ENCODE results near the gene TMEM141. TPM values are rescaled to one million over a fixed set of nuclear protein-coding genes. Genes with fewer than 3 reads are reported as not detected.

TMEM141 gene
- total RNA-seq, 1 experiment from 2014 or later = 64.1 TPM

- Mint-ChIP-seq H3K36me3 (ENCODE audit: insufficient read depth, unreplicated experiment) (no peaks in the 10 kb centered on the region), H3K9me3 (ENCODE audit: low read depth, unreplicated experiment) (no peaks in the 10 kb centered on the region), H3K27me3 (ENCODE audit: unreplicated experiment) (peaks cover 43% of the 10 kb centered on the region), H3K27ac (ENCODE audit: unreplicated experiment) (no peak overlapping the region), H3K4me3 (ENCODE audit: low read depth, unreplicated experiment) (no peak overlapping the region), H3K4me1 (ENCODE audit: low read depth, unreplicated experiment) (peaks cover 16% of the 10 kb centered on the region)
- intact Hi-C loops (cut with micrococcal nuclease; ENCODE audit: unreplicated experiment) = no loop called here
- CTCF ChIA-PET = interaction anchor here (0.6 kb wide), 2 partner anchors 14 to 39 kb away, joined by 3 to 4 read pairs; no protein-coding TSS in a partner anchor
- DNase-seq = no peak
- no peak for TF ChIP-seq CTCF (IDR thresholded peaks at IDR 0.05; ENCODE audit: unreplicated experiment)
- no TSS peak for BruUV-seq (replicated peaks)
Observed at GRCh38 chr9:136775191-136775590, 16.0 kb upstream of the TMEM141 start.

GRCh38 chr9:136776947-136777346 is 14.2 kb upstream of the TMEM141 start:
- Mint-ChIP-seq H3K27ac (ENCODE audit: unreplicated experiment) (no peak overlapping the region), H3K27me3 (ENCODE audit: unreplicated experiment) (peaks cover 57% of the 10 kb centered on the region), H3K4me3 (ENCODE audit: low read depth, unreplicated experiment) (peak overlapping the region; percentile 6), H3K4me1 (ENCODE audit: low read depth, unreplicated experiment) (peaks cover 16% of the 10 kb centered on the region), H3K36me3 (ENCODE audit: insufficient read depth, unreplicated experiment) (no peaks in the 10 kb centered on the region), H3K9me3 (ENCODE audit: low read depth, unreplicated experiment) (no peaks in the 10 kb centered on the region)
- no TSS peak for BruUV-seq (replicated peaks)
- no peak for DNase-seq
- no peak for TF ChIP-seq CTCF (IDR thresholded peaks at IDR 0.05; ENCODE audit: unreplicated experiment)
- intact Hi-C loops (cut with micrococcal nuclease; ENCODE audit: unreplicated experiment) = no loop called here
- CTCF ChIA-PET = no interaction called here

GRCh38 chr9:136777359-136777758 is 13.8 kb upstream of the TMEM141 start:
- peaks cover 57% of the 10 kb centered on the region for H3K27me3 Mint-ChIP-seq (ENCODE audit: unreplicated experiment)
- intact Hi-C loops (cut with micrococcal nuclease; ENCODE audit: unreplicated experiment) = no loop called here
- peaks cover 16% of the 10 kb centered on the region for H3K4me1 Mint-ChIP-seq (ENCODE audit: low read depth, unreplicated experiment)
- CTCF ChIA-PET = no interaction called here
- no peak for DNase-seq
- H3K27ac Mint-ChIP-seq (ENCODE audit: unreplicated experiment) = no peak overlapping the region
- TF ChIP-seq CTCF (IDR thresholded peaks at IDR 0.05; ENCODE audit: unreplicated experiment) = no peak
- BruUV-seq (replicated peaks) = no TSS peak
- H3K4me3 Mint-ChIP-seq (ENCODE audit: low read depth, unreplicated experiment) = peak overlapping the region; percentile 6
- no peaks in the 10 kb centered on the region for H3K9me3 Mint-ChIP-seq (ENCODE audit: low read depth, unreplicated experiment)
- H3K36me3 Mint-ChIP-seq (ENCODE audit: insufficient read depth, unreplicated experiment) = no peaks in the 10 kb centered on the region

GRCh38 chr9:136779808-136780207 is 11.3 kb upstream of the TMEM141 start:
- no peak for TF ChIP-seq CTCF (IDR thresholded peaks at IDR 0.05; ENCODE audit: unreplicated experiment)
- no peaks in the 10 kb centered on the region for H3K36me3 Mint-ChIP-seq (ENCODE audit: insufficient read depth, unreplicated experiment)
- H3K4me1 Mint-ChIP-seq (ENCODE audit: low read depth, unreplicated experiment) = peaks cover 23% of the 10 kb centered on the region
- no peak overlapping the region for H3K27ac Mint-ChIP-seq (ENCODE audit: unreplicated experiment)
- H3K9me3 Mint-ChIP-seq (ENCODE audit: low read depth, unreplicated experiment) = no peaks in the 10 kb centered on the region
- H3K4me3 Mint-ChIP-seq (ENCODE audit: low read depth, unreplicated experiment) = no peak overlapping the region
- intact Hi-C loops (cut with micrococcal nuclease; ENCODE audit: unreplicated experiment) = no loop called here
- CTCF ChIA-PET = no interaction called here
- DNase-seq = no peak
- peaks cover 57% of the 10 kb centered on the region for H3K27me3 Mint-ChIP-seq (ENCODE audit: unreplicated experiment)
- BruUV-seq (replicated peaks) = no TSS peak
